ENCODE results near the gene TMPRSS11D.

The TMPRSS11D gene

GRCh38 chr4:67886281-67886680 lies 2.5 kb upstream of the TMPRSS11D start:
- DNase-seq, result no peak

- no peak for DNase-seq
These were observed 2.0 kb upstream of the TMPRSS11D start for GRCh38 chr4:67885762-67886161.

- no peak for DNase-seq
These were observed 899 bp upstream of the TMPRSS11D start for GRCh38 chr4:67884701-67885100.

GRCh38 chr4:67883458-67883857 lies 344 bp downstream of the TMPRSS11D start:
- DNase-seq, result no peak

GRCh38 chr4:67880866-67881610 lies 2.8 kb downstream of the TMPRSS11D start:
- no peak for DNase-seq

GRCh38 chr4:67879486-67879885 lies 4.3 kb downstream of the TMPRSS11D start:
- DNase-seq, result no peak

GRCh38 chr4:67877086-67877485 lies 6.7 kb downstream of the TMPRSS11D start:
- no peak for DNase-seq

- DNase-seq, result no peak
These were observed 8.8 kb downstream of the TMPRSS11D start for GRCh38 chr4:67874986-67875385.

- no peak for DNase-seq
These were observed 10.7 kb downstream of the TMPRSS11D start for GRCh38 chr4:67873116-67873515.

- peak in 1 of 56 donors; percentile 2 for DNase-seq
These were observed 11.9 kb downstream of the TMPRSS11D start for GRCh38 chr4:67871867-67872266.

GRCh38 chr4:67869580-67870190 lies 14.1 kb downstream of the TMPRSS11D start:
- DNase-seq, result no peak

- no peak for DNase-seq
These were observed 22.3 kb downstream of the TMPRSS11D start for GRCh38 chr4:67861513-67861912.

GRCh38 chr4:67853336-67853735 lies 30.5 kb downstream of the TMPRSS11D start:
- DNase-seq, result no peak

GRCh38 chr4:67820903-67821302 lies 62.9 kb downstream of the TMPRSS11D start:
- no peak for DNase-seq

- no peak for DNase-seq
These were observed 73.8 kb downstream of the TMPRSS11D start for GRCh38 chr4:67810011-67810410.

GRCh38 chr4:67809502-67809901 lies 74.3 kb downstream of the TMPRSS11D start:
- no peak for DNase-seq

- DNase-seq, result no peak
These were observed 87.0 kb downstream of the TMPRSS11D start for GRCh38 chr4:67796810-67797209.

GRCh38 chr4:67790721-67791120 lies 93.1 kb downstream of the TMPRSS11D start:
- no peak for DNase-seq

GRCh38 chr4:67787311-67787710 lies 96.5 kb downstream of the TMPRSS11D start:
- no peak for DNase-seq

GRCh38 chr4:67785528-67785927 lies 98.3 kb downstream of the TMPRSS11D start:
- no peak for DNase-seq

GRCh38 chr4:67779631-67780030 lies 104.2 kb downstream of the TMPRSS11D start:
- DNase-seq, result no peak

GRCh38 chr4:67776746-67777145 lies 107.1 kb downstream of the TMPRSS11D start:
- no peak for DNase-seq
